ENCODE measurements around the gene NSG1. TPM values are rescaled to one million over a fixed set of nuclear protein-coding genes. Genes with fewer than 3 reads are reported as not detected.

Gene NSG1
- total and polyA plus RNA-seq, 9 of the 15 experiments (the other 6 are each of a cell fraction or from before 2014, with no cell fraction given), result not detected

GRCh38 chr4:4396628-4397440 lies 9.9 kb downstream of the NSG1 start:
- H4K20me1 ChIP-seq (replicated peaks; ENCODE audit: control insufficient read depth, insufficient read depth, low read length), result 0 out of 2 replicates have a peak, but pooled peaks cover 8% of the 10 kb centered on the region
- peaks cover 20 to 68% of the 10 kb centered on the region in 2 experiments; a peak in 4 of 5 replicates for H3K27me3 ChIP-seq (ENCODE audit: control insufficient read depth in 2 of 2, insufficient read depth in 2 of 2, low read length in 2 of 2)
- 4% methylated on average over 18 of the region's 19 CpGs for WGBS (ENCODE audit: insufficient coverage, low coverage, missing lambda C conversion rate)
- FAIRE-seq, result no peak
- no peaks in the 10 kb centered on the region for H3K9me3 ChIP-seq (replicated peaks; ENCODE audit: control insufficient read depth, insufficient read depth, low read depth, low read length)
- ATAC-seq, result no peak
- DNase-seq (ENCODE audit: extremely low read depth in 1 of 4, low spot score in 3 of 4), result no peak
- H3K4me2 ChIP-seq (ENCODE audit: insufficient read depth, low read length), result no peak overlapping the region
- CTCF ChIA-PET (ENCODE audit: low intra/inter-chr PET ratio), result no interaction called here
- intact Hi-C loops (cut with micrococcal nuclease), result no loop called here
- no peaks in the 10 kb centered on the region for H3K79me2 ChIP-seq (ENCODE audit: control insufficient read depth, insufficient read depth, low read length)
- no peak overlapping the region for H3K9ac ChIP-seq (ENCODE audit: insufficient read depth in 1 of 2, low read depth in 2 of 2, low read length in 2 of 2)
- H3K4me1 ChIP-seq (replicated peaks in 1 of 2; ENCODE audit: control insufficient read depth in 2 of 2, insufficient read depth in 2 of 2, low read length in 2 of 2), result 0 out of 5 replicates have a peak, but pooled peaks cover 0 to 8% of the 10 kb centered on the region in 2 experiments
- H3K36me3 ChIP-seq (ENCODE audit: control insufficient read depth, insufficient read depth, low read length), result no peaks in the 10 kb centered on the region
- no peak overlapping the region for H3K27ac ChIP-seq (ENCODE audit: extremely low read depth, low read depth, low read length)
- TF ChIP-seq ESRRA (IDR thresholded peaks at IDR 0.05; ENCODE audit: borderline replicate concordance, low read depth), result 0 out of 2 replicates have a peak, but pooled peaks have one; percentile 17
- TF ChIP-seq ELF1 (tag; IDR thresholded peaks at IDR 0.05), result no peak
- TF ChIP-seq ZNF316 (IDR thresholded peaks at IDR 0.05), result peak; percentile 34; the same call in 1 of the 2 replicates
- in situ Hi-C loops (cut with MboI), result no loop called here
- POLR2A ChIA-PET, result interaction anchor here (0.6 to 1.2 kb wide), 3 partner anchors 10 to 27 kb away, joined by 3 to 4 read pairs (median 3); no protein-coding TSS in a partner anchor
- no peak overlapping the region for H3K4me3 ChIP-seq
- no peak overlapping the region for H2AFZ ChIP-seq (ENCODE audit: low read depth, low read length)
- no peaks in the 10 kb centered on the region for H3K9me1 ChIP-seq (ENCODE audit: control insufficient read depth, insufficient read depth, low read length)
- BruUV-seq (replicated peaks), result no TSS peak

DNA sequence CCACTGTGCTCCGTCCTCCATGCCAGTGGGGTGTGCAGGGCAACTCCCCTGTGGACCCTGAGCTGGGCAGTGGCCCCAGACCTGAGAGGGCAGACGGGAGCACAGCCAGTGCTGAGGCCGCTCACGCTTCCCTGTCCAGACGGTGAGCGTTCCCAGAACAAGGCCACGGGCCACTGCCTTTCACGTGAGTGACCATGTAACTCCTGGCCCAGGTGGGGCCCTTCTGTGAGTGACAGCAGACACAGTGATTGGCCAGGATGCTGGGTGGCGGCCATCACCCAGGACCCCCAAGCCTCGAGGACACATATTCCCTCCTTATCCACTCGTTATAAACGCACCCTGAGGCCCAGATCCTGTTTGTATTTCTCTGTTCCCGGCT lies 10.5 kb downstream of the NSG1 start:
- ChIA-PET POLR2A (interaction anchor here (1.2 kb wide), 1 partner anchor 26 kb away, joined by 4 read pairs; no protein-coding TSS in a partner anchor), CTCF (ENCODE audit: low intra/inter-chr PET ratio) (no interaction called here)
- H3K27ac ChIP-seq (ENCODE audit: extremely low read depth, low read depth, low read length), result no peak overlapping the region
- H3K4me1 ChIP-seq (replicated peaks in 1 of 2; ENCODE audit: control insufficient read depth in 2 of 2, insufficient read depth in 2 of 2, low read length in 2 of 2), result 0 out of 5 replicates have a peak, but pooled peaks cover 0 to 8% of the 10 kb centered on the region in 2 experiments
- FAIRE-seq (no peak), ATAC-seq (no peak), DNase-seq (ENCODE audit: extremely low read depth in 1 of 4, low spot score in 3 of 4) (no peak)
- no peak for TF ChIP-seq NFE2 (IDR thresholded peaks at IDR 0.05; ENCODE audit: low read depth)
- no peak for TF ChIP-seq TOE1 (IDR thresholded peaks at IDR 0.05; ENCODE audit: borderline replicate concordance)
- TF ChIP-seq TOE1 (CRISPR knock-in tag; IDR thresholded peaks at IDR 0.05; ENCODE audit: borderline replicate concordance, low read depth), result no peak
- no peak for TF ChIP-seq ZNF436 (CRISPR knock-in tag; IDR thresholded peaks at IDR 0.05)
- TF ChIP-seq MCM7 (IDR thresholded peaks at IDR 0.05), result no peak
- no peak for TF ChIP-seq PURB (CRISPR knock-in tag; IDR thresholded peaks at IDR 0.05; ENCODE audit: low read depth)
- TF ChIP-seq CEBPG (CRISPR knock-in tag; IDR thresholded peaks at IDR 0.05), result no peak
- no peak for TF ChIP-seq CEBPG (tag; conservative IDR thresholded peaks at IDR 0.05 in 1 of 2, IDR thresholded peaks at IDR 0.05 in 1 of 2)
- no peak for TF ChIP-seq GABPB1 (CRISPR knock-in tag; IDR thresholded peaks at IDR 0.05)
- no peak for TF ChIP-seq NUFIP1 (IDR thresholded peaks at IDR 0.05; ENCODE audit: partially characterized antibody)
- H2AFZ ChIP-seq (ENCODE audit: low read depth, low read length), result no peak overlapping the region
- no TSS peak for BruUV-seq (replicated peaks)
- WGBS (ENCODE audit: insufficient coverage, low coverage, missing lambda C conversion rate), result 10% methylated on average over 12 of the region's 13 CpGs
- no peaks in the 10 kb centered on the region for H3K9me1 ChIP-seq (ENCODE audit: control insufficient read depth, insufficient read depth, low read length)
- no peak overlapping the region for H3K4me2 ChIP-seq (ENCODE audit: insufficient read depth, low read length)
- 0 out of 2 replicates have a peak, but pooled peaks cover 8% of the 10 kb centered on the region for H4K20me1 ChIP-seq (replicated peaks; ENCODE audit: control insufficient read depth, insufficient read depth, low read length)
- no peak overlapping the region for H3K9ac ChIP-seq (ENCODE audit: insufficient read depth in 1 of 2, low read depth in 2 of 2, low read length in 2 of 2)
- peaks cover 20 to 65% of the 10 kb centered on the region in 2 experiments; a peak in 4 of 5 replicates for H3K27me3 ChIP-seq (ENCODE audit: control insufficient read depth in 2 of 2, insufficient read depth in 2 of 2, low read length in 2 of 2)
- intact Hi-C loops (cut with micrococcal nuclease) (no loop called here), in situ Hi-C loops (cut with MboI) (no loop called here)
- no peak overlapping the region for H3K4me3 ChIP-seq
- no peaks in the 10 kb centered on the region for H3K9me3 ChIP-seq (replicated peaks; ENCODE audit: control insufficient read depth, insufficient read depth, low read depth, low read length)
- no peaks in the 10 kb centered on the region for H3K79me2 ChIP-seq (ENCODE audit: control insufficient read depth, insufficient read depth, low read length)
- no peaks in the 10 kb centered on the region for H3K36me3 ChIP-seq (ENCODE audit: control insufficient read depth, insufficient read depth, low read length)
